ENCODE data around the gene ANO7.

- TF ChIP-seq CTCF (IDR thresholded peaks at IDR 0.05): no peak
- no peak for TF ChIP-seq EP300 (IDR thresholded peaks at IDR 0.05)
Observed at GRCh38 chr2:241248897-241249296, 60.4 kb downstream of the ANO7 start.

Measured in esophagus muscularis mucosa (tissue), 3 donors.